CD4-positive, alpha-beta memory T cell (primary cell): ENCODE data around the gene MYL6. TPM values are rescaled to one million over a fixed set of nuclear protein-coding genes. Genes with fewer than 3 reads are reported as not detected.

ENCODE experiments used
- CTCF ChIA-PET: fragments of 350-600 bp; sonication (Branson Sonifier 250); formaldehyde crosslinking; loops from one replicate; lab custom pipeline; 2021; ENCODE audit warnings: inconsistent platforms; ENCODE audit not compliant: partially characterized antibody; lab: Charles Lee
- POLR2A ChIA-PET: fragments of 350-600 bp; sonication (Branson Sonifier 250); formaldehyde crosslinking; loops from one replicate; lab custom pipeline; 2021; ENCODE audit not compliant: partially characterized antibody; lab: Charles Lee
- DNase-seq, 5 donors: peaks; one replicate each; pipeline versions ENCODE4 v3.0.0 to v3.0.0-alpha.2; 2020 to 2022; ENCODE audit warnings: mixed read lengths in 1 of 5
- H3K27ac ChIP-seq: one replicate; pipeline ENCODE4 v1.7.0; 2013; ENCODE audit warnings: low read depth, low read length
- H3K27me3 ChIP-seq: 2 replicates; pipeline ENCODE4 v1.7.0; 2013; ENCODE audit warnings: mild to moderate bottlenecking, low read length, moderate library complexity; ENCODE audit not compliant: insufficient read depth
- H3K36me3 ChIP-seq: 2 replicates; pipeline ENCODE4 v1.7.0; 2013; ENCODE audit warnings: mild to moderate bottlenecking, low read length, moderate library complexity; ENCODE audit not compliant: insufficient read depth
- H3K4me1 ChIP-seq: 2 replicates; pipeline ENCODE4 v1.7.0; 2013; ENCODE audit warnings: mild to moderate bottlenecking, low read length, moderate library complexity; ENCODE audit not compliant: insufficient read depth
- H3K4me3 ChIP-seq, 2 donors: one replicate each; pipeline ENCODE4 v1.7.0; 2013; ENCODE audit warnings: low read length in 2 of 2, mild to moderate bottlenecking in 1 of 2
- H3K9me3 ChIP-seq, 2 donors: one replicate each; pipeline ENCODE4 v1.7.0; 2013; ENCODE audit warnings: low read length in 2 of 2, control low read depth in 1 of 2; ENCODE audit not compliant: control insufficient read depth in 1 of 2
- H3K27ac Mint-ChIP-seq, 7 donors: one replicate each; pipeline ENCODE4 v1.8.0; 2020 to 2021; ENCODE audit warnings: mixed read lengths in 7 of 7, mild to moderate bottlenecking in 6 of 7, inconsistent platforms in 3 of 7, moderate library complexity in 3 of 7
- H3K27me3 Mint-ChIP-seq, 2 donors: one replicate each; pipeline ENCODE4 v1.8.0; 2020 to 2021; ENCODE audit warnings: mixed read lengths in 2 of 2
- H3K36me3 Mint-ChIP-seq, 2 donors: one replicate each; pipeline ENCODE4 v1.8.0; 2020 to 2021; ENCODE audit warnings: mixed read lengths in 2 of 2, inconsistent platforms in 1 of 2, mild to moderate bottlenecking in 1 of 2
- H3K4me1 Mint-ChIP-seq, 4 donors: one replicate each; pipeline ENCODE4 v1.8.0; 2020 to 2021; ENCODE audit warnings: mixed read lengths in 4 of 4, mild to moderate bottlenecking in 1 of 4
- H3K4me3 Mint-ChIP-seq, 8 donors: one replicate each; pipeline ENCODE4 v1.8.0; 2020 to 2021; ENCODE audit warnings: mixed read lengths in 8 of 8, mild to moderate bottlenecking in 7 of 8, moderate library complexity in 6 of 8, inconsistent platforms in 3 of 8
- H3K9me3 Mint-ChIP-seq, 8 donors: one replicate each; pipeline ENCODE4 v1.8.0; 2020 to 2021; ENCODE audit warnings: mixed read lengths in 8 of 8, mild to moderate bottlenecking in 5 of 8, inconsistent platforms in 3 of 8, moderate library complexity in 1 of 8
- intact Hi-C: fragments of 100-400 bp; cut with micrococcal nuclease; formaldehyde crosslinking; loops from one replicate; pipeline ENCODE4 v1.15.1; 2023
- polyA plus RNA-seq, 2 donors: library from polyadenylated mRNA; unstranded; fragments of 300-500 nt; fragmentation: Illumina TruSeq; gene quantifications; one replicate each; pipeline ENCODE4 v1.2.3, GENCODE V29; 2021
- total RNA-seq, 2 experiments: library from RNA; stranded (reverse); gene quantifications; one replicate each; pipeline ENCODE4 v1.2.3, GENCODE V29; 2021

The MYL6 gene
- total and polyA plus RNA-seq, 4 experiments from 2014 or later = 567 to 3,317 (median 1,365) TPM

DNA sequence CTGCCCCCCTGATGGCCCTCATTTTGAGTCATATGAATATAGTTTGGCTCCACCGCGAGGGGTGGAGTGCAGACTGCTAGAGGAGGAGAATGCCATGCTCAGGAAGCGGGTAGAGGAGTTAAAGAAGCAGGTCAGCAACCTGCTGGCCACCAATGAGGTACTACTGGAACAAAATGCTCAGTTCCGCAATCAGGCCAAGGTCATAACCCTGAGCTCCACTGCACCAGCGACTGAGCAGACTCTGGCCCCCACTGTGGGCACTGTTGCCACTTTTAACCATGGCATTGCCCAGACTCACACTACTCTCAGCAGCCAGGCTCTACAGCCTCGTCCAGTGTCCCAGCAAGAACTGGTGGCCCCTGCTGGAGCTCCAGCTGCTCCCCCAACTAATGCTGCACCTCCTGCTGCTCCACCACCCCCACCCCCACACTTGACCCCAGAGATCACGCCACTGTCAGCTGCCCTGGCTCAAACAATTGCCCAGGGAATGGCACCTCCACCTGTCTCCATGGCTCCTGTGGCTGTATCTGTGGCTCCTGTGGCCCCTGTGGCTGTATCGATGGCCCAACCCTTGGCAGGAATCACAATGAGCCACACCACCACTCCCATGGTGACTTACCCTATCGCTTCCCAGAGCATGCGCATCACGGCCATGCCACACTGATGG is 36.8 kb upstream of the MYL6 start:
- H3K27me3 Mint-ChIP-seq = no peaks in the 10 kb centered on the region
- POLR2A ChIA-PET = interaction anchor here (1.2 to 7.6 kb wide), 5 partner anchors 30 to 100 kb away, joined by 3 to 218 read pairs (median 85); partner anchors contain the start of genes MYL6, RNF41 and SMARCC2
- intact Hi-C loops = no loop called here
- H3K4me3 ChIP-seq = no peak overlapping the region
- H3K36me3 ChIP-seq = no peaks in the 10 kb centered on the region
- no peak for DNase-seq
- H3K27ac ChIP-seq = no peak overlapping the region
- H3K9me3 Mint-ChIP-seq = no peaks in the 10 kb centered on the region
- H3K27ac Mint-ChIP-seq = peak overlapping the region in 1 of 7 donors; percentile 57
- H3K4me1 ChIP-seq = peaks cover 53% of the 10 kb centered on the region
- peaks cover 19 to 28% of the 10 kb centered on the region in 2 donors for H3K36me3 Mint-ChIP-seq
- no peaks in the 10 kb centered on the region for H3K9me3 ChIP-seq
- peaks cover 30 to 61% (median 44%) of the 10 kb centered on the region in 4 donors for H3K4me1 Mint-ChIP-seq
- CTCF ChIA-PET = interaction anchor here (3.8 to 13.2 kb wide), 2 partner anchors 38 to 68 kb away, joined by 16 to 264 read pairs; partner anchors contain the start of genes MYL6 and SMARCC2
- no peak overlapping the region for H3K4me3 Mint-ChIP-seq
- H3K27me3 ChIP-seq = no peaks in the 10 kb centered on the region

DNA sequence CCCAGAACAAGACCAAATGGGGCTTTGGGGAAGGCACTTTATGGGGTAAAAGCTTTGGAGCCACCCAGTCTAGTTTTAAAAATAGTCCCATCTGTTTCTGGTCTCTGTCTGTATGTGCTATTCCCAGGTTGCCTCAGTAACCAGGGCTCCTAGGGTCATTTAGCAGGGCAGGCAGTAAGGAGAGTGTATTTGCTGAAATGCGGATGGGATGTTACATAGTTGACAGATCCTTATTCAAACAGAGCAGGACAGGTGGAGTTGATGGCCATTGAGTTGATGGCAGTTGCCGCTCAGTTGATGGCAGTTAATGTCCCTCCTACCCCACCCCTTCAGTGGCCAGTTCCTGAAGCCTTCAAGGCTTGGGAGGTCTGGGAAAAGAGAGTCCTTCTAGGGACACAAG is 35.5 kb upstream of the MYL6 start:
- H3K9me3 ChIP-seq = no peaks in the 10 kb centered on the region
- H3K4me1 Mint-ChIP-seq = peaks cover 38 to 61% (median 48%) of the 10 kb centered on the region in 4 donors
- peaks cover 8 to 16% of the 10 kb centered on the region in 2 donors for H3K36me3 Mint-ChIP-seq
- H3K27me3 Mint-ChIP-seq = no peaks in the 10 kb centered on the region
- no peak overlapping the region for H3K4me3 Mint-ChIP-seq
- no peaks in the 10 kb centered on the region for H3K36me3 ChIP-seq
- H3K27ac ChIP-seq = no peak overlapping the region
- H3K9me3 Mint-ChIP-seq = peaks cover 0 to under 1% (median 0%) of the 10 kb centered on the region in 8 donors
- H3K27me3 ChIP-seq = no peaks in the 10 kb centered on the region
- POLR2A ChIA-PET = interaction anchor here (1.0 to 9.4 kb wide), 4 partner anchors 40 to 148 kb away, joined by 3 to 245 read pairs (median 110); partner anchors contain the start of gene SMARCC2
- H3K4me3 ChIP-seq = no peak overlapping the region
- CTCF ChIA-PET = interaction anchor here (1.1 to 13.2 kb wide), 6 partner anchors 21 to 374 kb away, joined by 3 to 264 read pairs (median 4); partner anchors contain the start of genes ANKRD52, RNF41 and SMARCC2
- peaks cover 59% of the 10 kb centered on the region for H3K4me1 ChIP-seq
- no peak for DNase-seq
- intact Hi-C loops = no loop called here
- peak overlapping the region in 5 of 7 donors; percentile 30 to 69 (median 36) for H3K27ac Mint-ChIP-seq

DNA sequence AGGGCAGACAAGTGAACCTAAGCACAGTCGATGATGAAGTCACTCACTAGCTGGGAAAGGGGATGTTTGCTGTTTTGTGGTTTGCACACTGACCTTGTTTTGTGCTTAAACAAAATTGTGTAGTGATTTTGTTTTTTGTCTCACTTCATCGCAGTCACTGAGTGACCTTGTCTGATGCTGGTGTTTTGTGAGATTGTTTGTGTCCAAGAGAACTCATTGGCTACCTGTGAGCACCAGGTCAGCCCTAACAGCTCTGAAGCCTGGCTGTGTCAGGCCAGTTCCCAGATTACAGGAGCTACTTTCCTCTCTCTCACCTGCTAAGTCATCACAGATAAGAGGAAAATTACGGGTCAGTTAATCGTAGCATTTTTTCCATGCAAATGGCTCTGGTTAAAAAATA is 34.0 kb upstream of the MYL6 start:
- Histone ChIP-seq H3K4me3 (no peak overlapping the region), H3K9me3 (no peaks in the 10 kb centered on the region), H3K27ac (peak overlapping the region; percentile 73), H3K36me3 (no peaks in the 10 kb centered on the region), H3K4me1 (peaks cover 48% of the 10 kb centered on the region), H3K27me3 (no peaks in the 10 kb centered on the region)
- no peak for DNase-seq
- peaks cover 31 to 56% (median 40%) of the 10 kb centered on the region in 4 donors for H3K4me1 Mint-ChIP-seq
- no peaks in the 10 kb centered on the region for H3K27me3 Mint-ChIP-seq
- peaks cover 5 to 23% of the 10 kb centered on the region in 2 donors for H3K36me3 Mint-ChIP-seq
- CTCF ChIA-PET = interaction anchor here (0.6 to 13.2 kb wide), 13 partner anchors 9 to 956 kb away, joined by 3 to 264 read pairs (median 3); partner anchors contain the start of genes ANKRD52, PA2G4, RNF41 and SMARCC2
- POLR2A ChIA-PET = interaction anchor here (0.9 to 9.4 kb wide), 8 partner anchors 20 to 214 kb away, joined by 3 to 245 read pairs (median 6); partner anchors contain the start of genes COQ10A, IL23A, MYL6 and PA2G4
- peak overlapping the region; percentile 46 to 89 (median 78) for H3K27ac Mint-ChIP-seq
- peaks cover 0 to 2% (median 0%) of the 10 kb centered on the region in 8 donors for H3K9me3 Mint-ChIP-seq
- H3K4me3 Mint-ChIP-seq = peak overlapping the region in 1 of 8 donors; percentile 12
- intact Hi-C loops = no loop called here

DNA sequence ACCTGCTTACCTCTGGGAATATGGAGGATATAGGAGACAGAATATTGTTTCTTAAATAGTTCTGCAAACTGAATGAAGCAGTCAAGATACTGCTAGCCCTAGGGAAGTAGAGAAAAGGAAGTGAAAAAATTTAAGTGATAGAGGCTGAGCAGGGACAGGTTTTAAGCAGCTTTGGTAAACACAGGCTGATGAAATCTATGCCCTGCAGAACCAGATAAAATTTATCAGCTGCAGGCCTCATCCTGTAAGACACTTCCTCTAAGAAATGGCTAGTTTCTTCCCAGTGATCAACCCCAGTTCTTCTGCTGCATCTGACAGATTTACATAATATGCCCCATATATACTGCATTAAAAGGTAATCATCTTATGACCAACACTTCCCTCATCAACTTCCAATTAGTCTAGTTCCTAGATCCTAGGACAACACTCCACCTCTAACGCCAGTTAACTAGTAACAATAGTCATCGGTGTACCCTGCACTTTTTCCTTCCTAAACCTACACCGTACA is 31.4 kb upstream of the MYL6 start:
- intact Hi-C loops = loop anchor here (1.0 to 5.0 kb wide), 5 partner anchors 8 to 561 kb away; partner anchors contain the start of genes APOF, NABP2, PTGES3 and SMARCC2
- Histone ChIP-seq H3K4me1 (peaks cover 62% of the 10 kb centered on the region), H3K27ac (peak overlapping the region; percentile 73), H3K4me3 (peak overlapping the region; percentile 16 to 36), H3K27me3 (no peaks in the 10 kb centered on the region), H3K9me3 (no peaks in the 10 kb centered on the region), H3K36me3 (peaks cover 17% of the 10 kb centered on the region)
- ChIA-PET POLR2A (interaction anchor here (1.0 to 9.4 kb wide), 10 partner anchors 9 to 140 kb away, joined by 3 to 245 read pairs (median 57); partner anchors contain the start of genes ANKRD52, COQ10A, MYL6 and PA2G4), CTCF (interaction anchor here (0.6 to 13.2 kb wide), 17 partner anchors 8 to 388 kb away, joined by 3 to 264 read pairs (median 5); partner anchors contain the start of genes MYL6, MYL6B, RNF41 and SMARCC2)
- no peak for DNase-seq
- Mint-ChIP-seq H3K27me3 (no peaks in the 10 kb centered on the region), H3K9me3 (peaks cover 0 to 2% (median 0%) of the 10 kb centered on the region in 8 donors), H3K36me3 (peaks cover 23 to 37% of the 10 kb centered on the region in 2 donors), H3K27ac (peak overlapping the region; percentile 89 to 99 (median 98)), H3K4me3 (peak overlapping the region in 7 of 8 donors; percentile 96 to 100 (median 97)), H3K4me1 (peaks cover 42 to 75% (median 53%) of the 10 kb centered on the region in 4 donors)

DNA sequence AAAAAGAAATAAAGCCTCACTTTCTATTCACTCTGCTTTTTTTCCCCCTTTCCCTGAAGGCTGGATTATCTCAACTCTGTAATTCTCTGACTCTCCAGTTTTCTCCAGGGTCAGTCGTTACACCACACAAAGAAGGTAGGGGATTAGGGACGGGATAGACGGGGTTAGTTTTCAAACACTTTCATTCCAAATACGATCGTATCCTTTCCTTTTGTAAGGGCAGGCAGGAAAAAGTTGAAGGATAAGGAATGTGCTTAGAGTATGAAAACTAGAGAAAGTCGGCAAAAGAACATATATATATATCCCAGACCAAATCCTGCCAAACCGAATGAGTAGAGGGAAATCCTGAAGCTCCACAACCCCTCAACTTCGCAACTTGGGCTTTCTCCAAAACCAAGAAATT is 30.7 kb upstream of the MYL6 start:
- H3K9me3 Mint-ChIP-seq = peaks cover 0 to 2% (median 0%) of the 10 kb centered on the region in 8 donors
- CTCF ChIA-PET = interaction anchor here (0.9 to 13.2 kb wide), 14 partner anchors 8 to 337 kb away, joined by 3 to 264 read pairs (median 8); partner anchors contain the start of genes MYL6, MYL6B, PA2G4 and RPL41
- peaks cover 30 to 43% of the 10 kb centered on the region in 2 donors for H3K36me3 Mint-ChIP-seq
- Histone ChIP-seq H3K4me3 (peak overlapping the region; percentile 36), H3K27ac (peak overlapping the region; percentile 73), H3K27me3 (no peaks in the 10 kb centered on the region), H3K36me3 (peaks cover 24% of the 10 kb centered on the region), H3K9me3 (no peaks in the 10 kb centered on the region), H3K4me1 (peaks cover 68% of the 10 kb centered on the region)
- H3K27ac Mint-ChIP-seq = peak overlapping the region; percentile 89 to 99 (median 98)
- H3K4me1 Mint-ChIP-seq = peaks cover 45 to 82% (median 59%) of the 10 kb centered on the region in 4 donors
- DNase-seq = no peak
- H3K4me3 Mint-ChIP-seq = peak overlapping the region; percentile 96 to 100 (median 98)
- no peaks in the 10 kb centered on the region for H3K27me3 Mint-ChIP-seq
- POLR2A ChIA-PET = interaction anchor here (0.8 to 9.4 kb wide), 29 partner anchors 10 to 1814 kb away, joined by 3 to 245 read pairs (median 6); partner anchors contain the start of genes ANKRD52, ATP23, CNPY2 and COQ10A
- intact Hi-C loops = loop anchor here (5.0 kb wide), 2 partner anchors 235 to 560 kb away; partner anchors contain the start of genes APOF, PTGES3 and STAT2

DNA sequence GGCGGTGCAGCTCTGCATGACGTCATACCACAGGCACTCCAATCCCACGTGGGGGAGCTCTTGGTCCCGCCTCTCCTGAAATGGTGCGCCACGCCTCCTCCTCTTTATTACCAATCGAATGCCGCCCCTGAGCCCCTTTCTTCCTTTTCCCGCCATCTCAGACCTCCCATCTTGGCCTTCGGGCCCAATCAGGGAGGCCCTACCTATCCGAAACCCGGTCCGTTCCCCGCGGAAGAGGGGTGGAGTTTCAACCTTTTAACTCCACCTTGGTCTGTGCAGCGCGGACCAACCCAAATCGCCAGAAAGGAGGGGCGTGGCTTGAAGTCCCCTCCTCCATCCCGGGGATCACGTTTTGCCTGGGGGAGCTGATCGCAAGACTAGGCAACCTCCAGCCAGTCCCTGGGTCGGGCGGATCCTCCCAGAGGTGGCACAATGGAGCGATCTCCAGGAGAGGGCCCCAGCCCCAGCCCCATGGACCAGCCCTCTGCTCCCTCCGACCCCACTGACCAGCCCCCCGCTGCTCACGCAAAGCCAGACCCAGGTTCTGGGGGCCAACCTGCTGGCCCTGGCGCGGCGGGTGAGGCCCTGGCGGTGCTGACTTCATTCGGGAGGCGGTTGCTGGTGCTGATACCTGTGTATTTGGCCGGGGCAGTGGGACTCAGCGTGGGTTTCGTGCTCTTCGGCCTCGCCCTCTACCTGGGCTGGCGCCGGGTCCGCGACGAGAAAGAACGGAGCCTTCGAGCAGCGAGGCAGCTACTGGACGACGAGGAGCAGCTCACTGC is 30.1 kb upstream of the MYL6 start, which contains the start of gene ESYT1:
Gene ESYT1 (plus strand): TSS at position 380 of the 782 bp plus-strand sequence. CDS start 53 bp downstream, at position 433.
- no peaks in the 10 kb centered on the region for H3K27me3 Mint-ChIP-seq
- CTCF ChIA-PET = interaction anchor here (0.9 to 13.2 kb wide), 15 partner anchors 9 to 336 kb away, joined by 3 to 264 read pairs (median 6); partner anchors contain the start of genes MYL6, MYL6B, PA2G4 and RPL41
- H3K9me3 Mint-ChIP-seq = peaks cover 0 to 2% (median 0%) of the 10 kb centered on the region in 8 donors
- DNase-seq = peak; percentile 96 to 100 (median 99)
- peak within 1 kb of the TSS; percentile 81 to 96 for H3K4me3 ChIP-seq
- peaks cover 33 to 44% of the 10 kb centered on the region in 2 donors for H3K36me3 Mint-ChIP-seq
- no peaks in the 10 kb centered on the region for H3K9me3 ChIP-seq
- H3K36me3 ChIP-seq = peaks cover 27% of the 10 kb centered on the region
- H3K4me3 Mint-ChIP-seq = peak within 1 kb of the TSS; percentile 96 to 100 (median 98)
- POLR2A ChIA-PET = interaction anchor here (0.6 to 9.4 kb wide), 33 partner anchors 10 to 1813 kb away, joined by 3 to 245 read pairs (median 5); partner anchors contain the start of genes ANKRD52, ATP23, BLOC1S1 and CNPY2
- H3K27me3 ChIP-seq = no peaks in the 10 kb centered on the region
- peak within 1 kb of the TSS; percentile 89 to 99 (median 98) for H3K27ac Mint-ChIP-seq
- H3K4me1 Mint-ChIP-seq = peaks cover 46 to 84% (median 59%) of the 10 kb centered on the region in 4 donors
- intact Hi-C loops = loop anchor here (1.0 to 5.0 kb wide), 3 partner anchors 30 to 559 kb away; partner anchors contain the start of genes APOF, MYL6, PTGES3 and STAT2
- H3K27ac ChIP-seq = peak within 1 kb of the TSS; percentile 82
- H3K4me1 ChIP-seq = peaks cover 69% of the 10 kb centered on the region
